HG03175 (cell line): ENCODE measurements around the gene DNER.
"Not testable (repeated sequence)": the region's sequence is repeated elsewhere in the genome, so short reads cannot be mapped to it uniquely, and the experiment has no call there.

Experiments
- ATAC-seq: cut with Tn5 transposase; IDR thresholded peaks from one replicate; pipeline ENCODE4 v1.9.1; 2021; ENCODE audit warnings: mild to moderate bottlenecking, moderate library complexity; ENCODE audit not compliant: unreplicated experiment

Gene DNER

GRCh38 chr2:229715895-229716507 lies 1.6 kb upstream of the DNER start:
- ATAC-seq = no peak

DNA sequence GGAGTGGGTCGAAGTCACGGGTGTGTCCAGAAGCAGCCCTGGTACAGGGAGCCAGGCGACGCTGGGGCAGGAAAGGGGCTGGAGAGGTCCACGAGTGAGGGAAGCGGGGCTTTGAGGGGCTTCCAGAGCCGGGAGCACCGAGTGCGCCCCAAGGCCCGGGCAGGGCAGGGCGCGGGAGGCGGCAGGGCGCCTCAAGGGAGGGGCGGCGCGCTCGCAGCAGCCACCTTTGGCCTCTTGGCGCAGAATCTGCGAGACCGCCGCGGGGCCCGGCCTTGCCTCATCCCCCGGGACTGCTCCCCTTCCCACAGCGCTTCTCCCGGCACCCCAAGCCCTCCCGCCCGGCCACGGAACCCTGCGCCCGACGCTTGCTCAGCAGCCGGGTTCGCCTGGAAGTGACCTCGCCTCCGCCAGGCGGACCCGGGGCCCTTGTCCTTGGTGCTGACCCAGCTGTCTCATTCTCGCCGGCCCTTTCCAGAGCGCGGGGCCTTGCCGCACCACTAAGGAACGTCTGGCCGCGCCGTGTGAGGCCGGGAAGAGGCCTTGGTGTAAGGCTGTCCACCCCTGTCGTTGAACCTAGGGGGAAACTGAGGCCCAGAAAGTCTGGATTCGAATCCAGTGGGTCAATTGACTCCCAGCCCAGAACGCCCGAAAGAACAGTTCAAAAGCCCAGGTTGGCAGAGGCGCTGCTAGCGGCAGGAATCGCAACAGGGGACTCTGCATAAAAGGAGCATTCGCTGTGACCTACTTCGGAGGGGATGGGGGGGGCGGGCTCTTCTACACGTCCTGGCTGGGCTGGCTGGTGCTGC lies 584 bp upstream of the DNER start:
- ATAC-seq = peak; percentile 43

DNA sequence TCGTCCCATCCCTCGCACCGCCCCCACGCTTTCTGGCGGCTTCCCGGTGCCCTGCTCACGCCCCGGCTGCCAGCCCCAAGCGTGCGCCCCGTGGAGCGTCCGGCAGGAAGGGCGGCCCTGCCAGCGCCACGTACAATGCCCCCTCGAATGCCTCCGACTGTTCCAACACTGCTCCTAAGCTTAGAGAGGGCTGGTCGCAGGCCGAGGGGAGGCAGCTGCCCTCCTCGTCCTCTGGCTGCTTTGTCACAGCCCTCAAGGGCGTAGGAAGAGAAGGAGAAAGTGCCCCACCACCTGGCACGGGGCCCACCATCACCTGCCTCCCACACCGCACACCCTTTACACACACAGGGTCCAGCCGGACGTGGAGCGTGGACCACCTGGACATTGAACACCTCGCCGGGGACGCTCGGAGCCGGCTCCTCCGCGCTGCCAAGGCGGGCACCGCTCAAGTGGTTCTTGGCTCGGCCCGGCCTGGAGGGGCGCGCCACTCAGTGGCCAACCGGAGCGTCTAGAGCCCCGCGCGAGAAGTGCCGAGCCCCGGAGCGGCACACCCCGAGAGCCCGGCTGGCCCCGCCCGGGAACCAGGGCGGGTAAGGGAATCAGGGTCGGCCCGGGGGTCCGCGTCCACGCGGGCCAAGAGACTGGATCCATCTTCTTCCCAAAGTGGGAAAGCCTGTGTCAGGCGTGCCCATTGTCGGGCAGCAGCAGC lies 830 bp downstream of the DNER start:
- no peak for ATAC-seq

GRCh38 chr2:229712136-229712535 lies 2.2 kb downstream of the DNER start:
- no peak for ATAC-seq

GRCh38 chr2:229708335-229708734 lies 6.0 kb downstream of the DNER start:
- no peak for ATAC-seq

GRCh38 chr2:229703909-229704630 lies 10.3 kb downstream of the DNER start:
- ATAC-seq = no peak

GRCh38 chr2:229701716-229702115 lies 12.6 kb downstream of the DNER start:
- ATAC-seq = no peak

DNA sequence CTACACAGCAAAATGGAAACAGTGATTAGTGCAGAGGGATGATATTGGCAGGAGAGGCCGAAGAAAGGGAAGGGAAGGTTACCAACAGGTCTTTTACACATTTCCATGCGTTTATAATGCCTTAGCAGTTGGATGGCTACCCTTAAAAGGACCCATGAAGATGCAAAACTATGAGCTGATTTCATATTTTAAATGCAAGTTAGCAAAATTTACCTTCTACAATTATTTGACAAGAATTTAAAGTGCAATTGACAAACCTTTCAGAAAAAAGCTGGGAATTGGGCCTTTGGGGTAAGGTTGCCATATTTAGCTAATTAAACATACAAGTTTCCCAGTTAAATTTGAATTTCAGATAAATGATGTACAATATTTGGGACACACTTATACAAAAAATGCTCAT lies 13.3 kb downstream of the DNER start:
- no peak for ATAC-seq

- no peak for ATAC-seq
These were observed 18.4 kb downstream of the DNER start for GRCh38 chr2:229695961-229696360.

GRCh38 chr2:229693845-229694244 lies 20.5 kb downstream of the DNER start:
- ATAC-seq = not testable (repeated sequence)

- no peak for ATAC-seq
These were observed 22.7 kb downstream of the DNER start for GRCh38 chr2:229691631-229692030.

GRCh38 chr2:229689307-229689839 lies 25.0 kb downstream of the DNER start:
- ATAC-seq = no peak

DNA sequence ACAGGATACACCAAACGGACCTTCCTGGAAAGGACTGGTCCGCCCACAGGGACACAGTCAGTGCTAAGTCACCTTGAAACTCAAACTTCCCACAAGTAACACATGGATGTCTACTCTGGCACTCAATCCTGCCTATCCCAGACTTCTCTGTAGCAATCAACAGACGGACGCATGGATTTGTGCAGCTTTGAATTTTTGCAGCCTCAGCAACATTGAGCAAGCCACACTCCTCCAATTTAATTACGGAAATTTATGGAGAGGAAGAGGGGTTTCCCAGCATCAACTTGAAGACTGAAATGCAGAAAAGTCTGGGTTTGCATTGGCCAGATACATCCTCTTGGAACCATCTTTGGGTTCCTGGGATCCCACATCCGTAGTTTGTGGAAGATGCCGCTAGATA lies 26.2 kb downstream of the DNER start:
- no peak for ATAC-seq

DNA sequence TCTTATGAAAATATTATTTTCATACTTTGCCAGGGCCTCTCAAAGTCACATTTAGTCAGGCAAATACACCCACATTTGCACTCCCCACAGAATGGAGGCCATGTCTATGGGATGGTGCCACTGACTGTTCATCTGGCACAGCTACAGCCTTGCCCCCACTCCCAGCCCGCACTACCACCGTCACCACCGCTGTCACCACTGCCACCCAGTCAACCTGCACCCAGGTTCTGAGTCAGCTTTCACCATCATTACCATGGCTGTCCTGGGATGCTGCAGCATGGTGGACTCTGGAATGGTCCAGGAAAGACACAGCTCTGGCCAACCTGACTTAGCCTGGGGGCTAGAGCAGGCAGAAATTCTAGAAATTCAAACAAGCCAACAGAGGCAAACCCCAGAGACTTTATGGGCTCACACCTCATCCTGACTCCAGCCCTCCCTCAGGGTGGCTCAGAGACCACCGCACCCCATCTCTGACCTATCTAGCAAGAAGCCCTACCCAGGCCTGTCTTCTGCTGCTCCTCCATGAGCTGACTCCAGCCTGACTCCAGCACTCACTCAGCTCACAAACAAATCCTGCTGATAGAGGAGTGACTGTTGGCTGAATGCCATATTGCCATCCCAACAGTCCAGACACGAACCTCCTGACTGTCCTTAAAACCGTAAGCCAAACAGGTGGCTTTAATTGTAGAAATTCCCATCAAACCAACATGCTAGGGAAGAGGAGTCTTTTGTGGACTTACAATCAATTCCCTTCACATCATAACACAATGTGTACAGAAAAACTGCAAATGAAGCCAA lies 28.0 kb downstream of the DNER start:
- ATAC-seq = no peak

GRCh38 chr2:229684942-229685562 lies 29.3 kb downstream of the DNER start:
- no peak for ATAC-seq

DNA sequence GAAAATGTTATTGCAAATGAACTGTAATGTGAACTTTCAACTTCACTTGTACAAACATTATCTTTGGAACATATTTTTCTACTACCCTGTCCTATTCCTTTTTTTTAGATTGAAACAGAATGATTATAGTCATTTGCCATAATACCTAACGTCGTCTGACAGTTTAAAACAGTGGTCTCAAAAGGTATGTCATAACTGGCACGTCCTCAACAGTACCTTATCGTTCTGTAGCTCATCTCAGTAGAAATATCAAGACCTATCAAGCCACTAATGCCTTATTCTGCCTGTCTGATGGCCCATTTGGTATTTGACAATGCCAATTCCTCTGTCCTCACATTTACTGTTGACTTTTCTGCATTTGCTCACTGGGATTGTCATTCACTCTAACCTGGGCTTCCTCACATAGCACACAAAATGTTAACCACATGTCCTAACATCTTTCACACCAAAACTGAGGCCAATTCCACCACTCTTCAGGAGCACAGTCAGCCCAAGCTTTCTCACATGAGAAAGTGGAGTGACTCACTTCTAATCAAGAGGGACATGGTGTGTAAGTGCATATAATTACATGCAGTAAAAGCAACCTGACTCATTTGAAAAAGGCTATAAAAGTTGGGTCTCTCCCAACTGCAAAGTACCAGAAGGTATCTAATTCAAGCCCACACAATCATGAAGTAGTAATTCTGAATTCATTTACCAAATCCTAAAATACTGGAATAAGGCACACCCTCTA lies 34.8 kb downstream of the DNER start:
- no peak for ATAC-seq

GRCh38 chr2:229675569-229675968 lies 38.8 kb downstream of the DNER start:
- no peak for ATAC-seq

- no peak for ATAC-seq
These were observed 39.4 kb downstream of the DNER start for GRCh38 chr2:229674830-229675530.
